GM03348 (cell line): ENCODE measurements around the gene AQP2.

ENCODE experiments used
- DNase-seq: peaks from one replicate; pipeline ENCODE4 v3.0.0; 2012; ENCODE audit warnings: low spot score

Gene AQP2

GRCh38 chr12:49955899-49956662 is 5.5 kb downstream of the AQP2 start:
- DNase-seq, result no peak

- DNase-seq, result no peak
Observed at GRCh38 chr12:49956663-49957569, 6.4 kb downstream of the AQP2 start.

- no peak for DNase-seq
Observed at GRCh38 chr12:49957570-49957967, 7.0 kb downstream of the AQP2 start.

- DNase-seq, result no peak
Observed at GRCh38 chr12:49959685-49960473, 9.3 kb downstream of the AQP2 start.

GRCh38 chr12:49960474-49961110 is 10.1 kb downstream of the AQP2 start:
- DNase-seq, result no peak

GRCh38 chr12:49961111-49961922 is 10.8 kb downstream of the AQP2 start, which contains the start of gene AQP5:
Gene AQP5, plus strand, starts transcription at chr12:49961872. Its CDS starts 146 bp downstream, at chr12:49962018.
- peak; percentile 26 for DNase-seq

- no peak for DNase-seq
Observed at GRCh38 chr12:49961993-49962764, 11.6 kb downstream of the AQP2 start.

- no peak for DNase-seq
Observed at GRCh38 chr12:49962861-49963765, 12.6 kb downstream of the AQP2 start.

- no peak for DNase-seq
Observed at GRCh38 chr12:49963976-49964815, 13.7 kb downstream of the AQP2 start.

GRCh38 chr12:49964849-49965624 is 14.5 kb downstream of the AQP2 start:
- DNase-seq, result no peak

- no peak for DNase-seq
Observed at GRCh38 chr12:49965836-49966235, 15.3 kb downstream of the AQP2 start.

GRCh38 chr12:49966511-49967041 is 16.0 kb downstream of the AQP2 start:
- no peak for DNase-seq

- DNase-seq, result peak; percentile 94
Observed at GRCh38 chr12:49967042-49967776, 16.7 kb downstream of the AQP2 start.

- DNase-seq, result no peak
Observed at GRCh38 chr12:49967777-49968250, 17.3 kb downstream of the AQP2 start.

GRCh38 chr12:49968471-49968870 is 17.9 kb downstream of the AQP2 start:
- DNase-seq, result no peak

GRCh38 chr12:49969027-49969426 is 18.5 kb downstream of the AQP2 start:
- no peak for DNase-seq
